Stimulated activated CD4-positive, alpha-beta T cell treated with anti-CD3 and anti-CD28 coated beads, Interleukin-2, amount 100 ng/mL, for 48 hours (primary cell): ENCODE measurements around the gene PRR12.

ENCODE experiments used
- DNase-seq, 2 donors: peaks; one replicate each; pipeline ENCODE4 v3.0.0-alpha.2; 2020

Gene PRR12, protein sequence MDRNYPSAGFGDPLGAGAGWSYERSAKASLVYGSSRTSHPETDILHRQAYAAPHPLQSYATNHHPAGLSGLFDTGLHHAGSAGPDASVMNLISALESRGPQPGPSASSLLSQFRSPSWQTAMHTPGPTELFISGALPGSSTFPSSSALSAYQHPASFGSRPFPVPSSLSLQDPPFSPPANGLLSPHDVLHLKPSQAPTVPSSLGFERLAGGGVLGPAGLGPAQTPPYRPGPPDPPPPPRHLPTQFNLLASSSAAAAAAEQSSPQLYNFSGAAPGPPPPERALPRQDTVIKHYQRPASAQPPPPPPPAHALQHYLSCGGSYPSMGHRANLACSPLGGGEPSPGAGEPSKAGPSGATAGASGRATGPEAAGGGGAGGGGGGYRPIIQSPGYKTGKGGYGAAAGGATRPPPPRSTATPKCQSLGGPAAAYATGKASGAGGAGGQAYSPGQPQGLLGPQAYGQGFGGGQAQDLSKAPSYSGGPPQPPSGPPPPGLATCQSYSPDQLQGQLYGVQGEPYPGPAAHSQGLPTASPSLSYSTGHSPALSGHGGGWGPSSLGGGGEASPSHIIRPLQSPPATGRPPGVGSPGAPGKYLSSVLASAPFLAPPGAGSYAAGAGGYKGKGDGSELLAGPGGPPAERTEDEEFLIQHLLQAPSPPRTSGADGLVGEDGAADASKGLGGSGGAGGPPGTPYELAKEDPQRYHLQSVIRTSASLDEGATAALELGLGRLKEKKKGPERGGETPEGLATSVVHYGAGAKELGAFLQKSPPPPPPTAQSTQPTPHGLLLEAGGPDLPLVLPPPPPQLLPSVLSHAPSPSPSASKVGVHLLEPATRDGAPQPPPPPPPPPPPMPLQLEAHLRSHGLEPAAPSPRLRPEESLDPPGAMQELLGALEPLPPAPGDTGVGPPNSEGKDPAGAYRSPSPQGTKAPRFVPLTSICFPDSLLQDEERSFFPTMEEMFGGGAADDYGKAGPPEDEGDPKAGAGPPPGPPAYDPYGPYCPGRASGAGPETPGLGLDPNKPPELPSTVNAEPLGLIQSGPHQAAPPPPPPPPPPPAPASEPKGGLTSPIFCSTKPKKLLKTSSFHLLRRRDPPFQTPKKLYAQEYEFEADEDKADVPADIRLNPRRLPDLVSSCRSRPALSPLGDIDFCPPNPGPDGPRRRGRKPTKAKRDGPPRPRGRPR (N-terminal part only)

DNA sequence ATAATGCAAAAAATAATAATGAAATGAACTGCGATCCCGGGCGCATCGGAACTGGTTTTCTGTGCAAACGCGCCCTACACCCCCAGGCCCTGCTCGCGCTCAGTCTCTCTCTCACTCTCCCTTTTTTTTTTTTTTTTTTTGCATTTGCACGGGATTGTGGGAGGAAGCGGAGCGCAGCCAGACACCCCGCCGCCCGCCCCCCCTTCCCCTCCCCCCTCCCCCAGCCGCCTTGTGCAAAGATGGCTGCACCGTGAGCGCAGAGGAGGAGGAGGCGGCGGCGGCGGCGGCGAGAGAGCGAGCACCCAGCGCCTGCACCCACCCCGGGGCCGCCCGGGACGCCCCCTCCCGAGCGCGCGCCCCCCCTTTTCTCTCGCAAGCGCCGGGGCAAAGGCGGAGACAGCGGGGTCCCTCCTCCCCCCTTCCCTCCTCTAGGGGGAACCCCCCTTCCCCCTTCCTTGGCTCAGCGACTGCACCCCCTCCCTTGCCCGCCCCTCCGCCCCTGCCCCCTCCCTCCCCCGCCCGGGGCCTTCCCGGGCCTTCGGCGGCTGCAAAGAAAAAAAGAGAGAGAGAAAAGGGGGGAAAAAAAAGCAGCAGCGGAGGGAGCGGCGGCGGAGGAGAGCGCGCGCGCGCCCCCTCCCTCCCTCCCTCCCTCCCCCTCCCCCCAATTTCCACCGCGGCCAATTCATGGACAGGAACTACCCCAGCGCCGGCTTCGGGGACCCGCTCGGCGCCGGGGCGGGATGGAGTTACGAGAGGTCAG, at the start of gene PRR12:
Gene PRR12, plus strand, starts transcription at position 212 of the 760 bp plus-strand sequence. Its CDS starts 473 bp downstream, at position 685.
- DNase-seq = peak in 1 of 2 donors; percentile 46

DNA sequence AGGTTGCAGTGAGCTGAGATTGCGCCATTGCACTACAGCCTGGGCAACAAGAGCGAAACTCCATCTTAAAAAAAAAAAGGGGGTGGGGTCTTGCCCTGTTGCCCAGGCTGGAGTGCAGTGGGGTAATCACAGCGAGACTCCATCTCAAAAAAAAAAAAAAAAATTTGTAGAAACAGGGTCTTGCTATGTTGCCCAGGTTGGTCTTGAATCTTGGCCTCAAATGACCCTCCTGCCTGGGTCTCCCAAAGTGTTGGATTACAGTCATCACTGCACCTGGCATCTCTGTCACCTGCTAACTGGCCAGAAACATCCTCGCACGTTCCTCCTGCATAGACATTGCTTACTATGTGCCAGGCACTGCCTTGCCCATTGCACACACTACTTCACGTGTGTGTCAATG, 49.1 kb upstream of the PRR12 start:
- DNase-seq = no peak

DNA sequence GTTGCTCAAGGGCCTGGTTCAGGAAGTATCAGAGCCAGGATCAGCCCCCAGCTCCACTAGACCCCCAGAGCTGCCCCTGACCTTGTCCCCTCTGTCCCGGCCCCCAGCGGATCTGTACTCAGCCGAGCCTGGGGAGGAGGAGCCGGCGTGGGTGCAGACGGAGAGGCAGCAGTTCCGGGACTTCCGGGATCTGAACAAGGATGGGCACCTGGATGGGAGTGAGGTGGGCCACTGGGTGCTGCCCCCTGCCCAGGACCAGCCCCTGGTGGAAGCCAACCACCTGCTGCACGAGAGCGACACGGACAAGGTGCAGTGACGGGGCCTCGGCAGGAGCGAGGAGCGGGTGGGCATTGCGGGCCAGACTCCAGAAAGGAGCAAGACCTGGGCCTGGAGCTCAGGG, 48.5 kb upstream of the PRR12 start:
- no peak for DNase-seq

DNA sequence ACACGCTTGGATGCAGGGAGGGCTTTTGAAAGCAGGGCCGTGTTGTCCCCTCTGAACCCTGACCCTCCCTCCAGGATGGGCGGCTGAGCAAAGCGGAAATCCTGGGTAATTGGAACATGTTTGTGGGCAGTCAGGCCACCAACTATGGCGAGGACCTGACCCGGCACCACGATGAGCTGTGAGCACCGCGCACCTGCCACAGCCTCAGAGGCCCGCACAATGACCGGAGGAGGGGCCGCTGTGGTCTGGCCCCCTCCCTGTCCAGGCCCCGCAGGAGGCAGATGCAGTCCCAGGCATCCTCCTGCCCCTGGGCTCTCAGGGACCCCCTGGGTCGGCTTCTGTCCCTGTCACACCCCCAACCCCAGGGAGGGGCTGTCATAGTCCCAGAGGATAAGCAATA, 48.0 kb upstream of the PRR12 start:
- no peak for DNase-seq

DNA sequence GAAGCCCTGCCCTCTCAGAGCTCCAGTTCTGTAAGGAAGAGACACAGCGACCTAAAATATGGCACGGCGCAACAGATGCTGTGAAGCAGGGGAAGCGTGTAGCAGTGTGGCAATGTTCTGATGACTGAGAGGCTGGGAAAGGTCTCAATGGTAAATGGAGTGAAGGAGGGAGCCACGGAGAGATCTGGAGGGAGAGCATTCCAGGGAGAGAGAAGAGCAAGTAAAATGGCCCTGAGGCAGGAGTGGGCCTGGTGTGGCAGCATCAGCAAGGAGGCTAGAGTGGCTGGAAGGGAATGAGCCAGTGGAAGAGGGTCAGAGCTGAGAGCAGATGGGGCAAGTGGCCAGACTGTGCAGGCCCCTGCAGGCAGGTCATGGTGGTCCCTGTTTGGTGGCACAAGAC, 46.8 kb upstream of the PRR12 start:
- no peak for DNase-seq

DNA sequence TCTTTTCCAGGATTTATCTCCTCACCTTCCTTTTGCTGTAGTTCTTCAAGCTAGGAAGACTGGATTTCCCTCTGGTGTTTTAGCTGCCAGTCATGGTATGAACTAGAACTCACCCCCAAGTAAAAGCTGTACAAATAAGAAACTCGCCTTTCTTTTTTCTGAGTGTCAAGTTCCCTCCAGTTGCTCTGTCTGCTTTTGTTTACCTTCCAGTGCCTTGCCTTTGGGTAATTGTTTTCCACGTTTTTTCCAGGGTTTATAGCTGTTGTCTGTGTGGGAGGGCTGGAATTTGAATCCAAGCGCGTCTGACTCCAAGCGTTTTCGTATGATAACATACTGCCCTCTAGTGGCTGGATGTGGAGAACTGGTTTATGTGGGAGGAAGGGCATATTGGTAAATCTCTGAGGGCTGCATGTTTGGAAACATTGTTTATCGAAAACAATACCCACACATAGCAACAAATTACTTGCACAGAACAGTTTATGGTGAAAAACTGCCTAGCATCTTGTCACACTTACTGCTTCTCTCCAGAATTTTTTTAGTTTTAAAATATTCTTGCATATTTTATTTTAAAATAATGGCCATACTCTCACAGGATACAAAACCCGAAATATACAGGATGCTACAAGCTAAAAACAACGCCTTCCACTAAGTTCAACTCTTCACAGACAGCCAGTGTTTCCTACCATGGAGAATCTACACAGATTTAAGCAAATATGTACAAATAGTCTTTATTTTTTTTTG, 44.0 kb upstream of the PRR12 start:
- DNase-seq = peak in 1 of 2 donors; percentile 67

DNA sequence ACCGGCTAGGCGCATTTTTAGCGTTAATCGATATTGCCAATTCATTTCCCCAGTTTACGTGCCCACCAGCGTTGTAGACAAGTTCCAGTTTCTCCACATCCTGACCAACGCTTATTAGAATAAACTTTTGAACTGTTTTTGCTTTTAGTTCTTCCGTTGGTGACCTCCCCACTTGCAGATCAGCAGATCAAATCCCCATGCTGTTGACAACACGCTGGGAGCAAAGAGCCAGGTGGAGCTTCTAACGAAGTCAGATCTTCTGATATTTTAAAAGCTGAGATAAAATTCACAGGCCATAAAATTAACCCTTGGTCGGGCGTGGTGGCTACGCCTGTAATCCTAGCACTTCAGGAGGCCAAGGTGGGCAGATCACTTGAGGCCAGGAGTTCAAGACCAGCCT, 41.9 kb upstream of the PRR12 start:
- no peak for DNase-seq

DNA sequence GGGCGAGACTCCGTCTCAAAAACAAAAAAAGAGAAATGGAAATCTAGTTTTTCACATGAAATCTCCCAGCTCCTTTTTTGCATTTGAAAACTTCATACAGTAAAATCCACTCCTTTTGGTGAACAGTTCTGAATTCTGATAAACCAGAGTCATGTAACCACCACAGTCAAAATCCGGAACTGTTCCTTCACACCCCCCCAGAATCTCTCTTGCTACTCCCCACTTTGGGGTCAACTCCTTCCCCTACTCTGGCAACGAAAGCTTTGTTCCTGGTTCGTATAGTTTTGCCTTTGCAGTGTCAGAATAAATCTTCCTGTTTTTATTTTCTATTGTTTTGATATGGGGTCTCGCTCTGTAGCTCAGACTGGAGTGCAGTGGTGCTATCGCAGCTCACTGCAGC, 39.5 kb upstream of the PRR12 start:
- no peak for DNase-seq

DNA sequence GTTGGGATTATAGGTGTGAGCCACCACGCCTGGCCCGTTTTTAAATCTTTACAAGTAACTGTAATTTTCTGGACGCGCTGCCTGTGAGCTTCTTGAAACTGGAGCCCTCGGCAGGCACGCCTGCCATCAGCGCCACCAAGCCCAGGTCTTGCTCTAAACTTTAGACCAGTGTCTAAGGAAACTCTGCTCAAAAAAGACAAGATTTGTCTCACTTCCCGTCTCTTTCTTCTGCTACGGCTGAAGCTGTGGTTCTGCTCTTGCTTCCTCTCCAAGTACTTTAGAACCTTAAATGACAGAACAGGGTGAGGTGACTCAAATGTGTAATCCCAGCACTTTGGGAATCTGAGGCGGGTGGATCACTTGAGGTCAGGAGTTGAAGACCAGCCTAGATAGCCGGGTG, 38.2 kb upstream of the PRR12 start:
- no peak for DNase-seq

DNA sequence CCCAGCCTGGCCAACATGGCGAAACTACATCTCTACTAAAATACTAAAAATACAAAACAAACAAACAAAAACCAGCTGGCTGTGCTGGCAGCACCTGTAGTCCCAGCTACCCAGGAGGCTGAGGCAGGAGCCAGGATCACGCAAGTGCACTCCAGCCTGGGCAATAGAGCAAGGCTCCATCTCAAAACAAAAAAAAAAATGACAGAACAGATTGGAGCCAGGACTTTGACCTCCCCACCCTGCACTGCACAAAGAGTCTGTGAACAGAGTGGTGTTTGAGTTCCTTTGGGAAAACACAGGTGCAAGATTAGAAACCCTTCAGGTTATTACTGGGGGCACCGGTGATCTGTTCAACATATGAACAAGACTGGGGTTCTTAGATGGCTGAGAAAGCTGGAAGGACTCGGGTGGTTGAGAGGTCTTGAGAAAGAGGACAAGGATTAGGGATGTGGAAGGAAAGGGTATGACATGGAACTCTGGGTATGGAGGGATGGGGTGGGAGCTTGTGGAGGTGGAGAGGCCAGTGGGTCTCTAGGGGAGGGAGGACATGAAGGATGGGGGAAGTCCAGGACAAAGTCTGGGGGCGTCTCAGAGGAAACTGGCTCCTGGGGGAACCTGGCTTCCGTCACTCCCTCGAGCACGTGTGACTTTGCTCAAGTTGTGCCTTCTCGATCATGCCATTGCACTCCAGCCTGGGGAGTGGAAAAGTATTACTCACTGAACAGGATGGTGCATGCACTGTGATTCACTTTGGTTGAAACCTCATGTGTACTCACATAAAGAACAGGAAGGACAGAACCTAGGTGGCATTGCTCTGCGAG, 37.3 kb upstream of the PRR12 start:
- peak in 1 of 2 donors; percentile 52 for DNase-seq

DNA sequence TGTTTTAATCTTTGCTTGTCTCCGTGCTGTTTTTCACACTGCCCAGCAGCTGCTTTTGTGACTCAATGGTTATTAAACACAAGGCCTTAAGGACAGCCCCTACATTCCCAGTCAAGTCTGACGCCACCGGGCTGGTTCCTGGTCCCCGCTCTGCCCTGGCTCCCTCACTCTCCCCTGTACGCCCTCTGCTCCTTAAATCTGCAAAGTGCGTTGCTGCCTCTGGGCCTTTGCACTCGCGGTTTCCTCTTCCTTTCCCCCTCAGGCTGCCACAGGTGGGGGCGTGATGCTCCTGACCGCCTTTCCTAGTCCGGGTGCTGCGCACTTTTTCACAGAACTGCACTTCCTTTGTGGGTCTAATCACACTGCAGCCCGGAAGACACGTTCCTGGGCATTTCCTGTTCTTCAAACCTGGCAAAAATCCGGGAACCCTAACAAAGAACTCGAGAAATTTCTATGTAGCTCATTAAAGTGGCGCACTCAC, 36.2 kb upstream of the PRR12 start:
- DNase-seq = no peak

DNA sequence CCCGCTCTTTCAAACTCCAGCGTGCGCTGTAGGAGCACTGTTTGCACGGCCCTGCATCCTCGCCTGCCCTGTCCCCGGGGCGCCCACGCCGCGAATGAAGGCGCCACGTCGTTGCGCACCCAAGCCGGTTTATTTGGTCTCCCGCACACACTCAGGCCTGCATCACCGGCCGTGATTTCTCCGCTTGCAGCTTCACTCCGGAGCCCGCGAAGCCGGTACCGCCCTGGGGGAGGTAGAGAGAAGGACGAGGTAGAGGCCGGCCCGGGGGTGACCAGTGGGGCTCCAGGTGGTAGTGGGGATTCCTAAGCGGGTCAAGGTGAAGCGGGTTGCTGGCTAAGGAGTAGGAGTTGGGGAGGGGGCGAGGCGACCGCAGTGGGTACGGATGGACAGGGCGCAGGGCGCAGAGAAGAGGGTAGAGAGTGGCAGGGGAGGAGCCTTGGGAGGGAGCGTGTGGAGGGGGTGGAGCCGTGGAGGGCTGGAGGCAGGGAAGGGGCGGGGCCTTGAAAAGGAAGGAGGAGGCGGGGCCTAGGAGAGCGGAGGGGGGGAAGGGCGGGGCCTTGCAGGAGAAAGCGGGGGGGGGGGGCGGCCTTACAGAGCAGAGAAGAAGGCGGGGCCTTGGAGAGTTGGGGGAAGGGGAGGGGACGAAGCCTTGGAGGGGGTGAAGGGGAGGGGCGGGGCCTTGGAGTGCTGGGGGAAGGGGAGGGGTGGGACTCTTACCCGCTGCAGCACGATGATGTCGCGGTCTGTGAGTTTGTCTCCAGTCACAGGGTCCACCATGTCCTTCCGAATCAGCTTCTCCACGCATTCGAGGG, 35.2 kb upstream of the PRR12 start:
- peak in 1 of 2 donors; percentile 73 for DNase-seq

DNA sequence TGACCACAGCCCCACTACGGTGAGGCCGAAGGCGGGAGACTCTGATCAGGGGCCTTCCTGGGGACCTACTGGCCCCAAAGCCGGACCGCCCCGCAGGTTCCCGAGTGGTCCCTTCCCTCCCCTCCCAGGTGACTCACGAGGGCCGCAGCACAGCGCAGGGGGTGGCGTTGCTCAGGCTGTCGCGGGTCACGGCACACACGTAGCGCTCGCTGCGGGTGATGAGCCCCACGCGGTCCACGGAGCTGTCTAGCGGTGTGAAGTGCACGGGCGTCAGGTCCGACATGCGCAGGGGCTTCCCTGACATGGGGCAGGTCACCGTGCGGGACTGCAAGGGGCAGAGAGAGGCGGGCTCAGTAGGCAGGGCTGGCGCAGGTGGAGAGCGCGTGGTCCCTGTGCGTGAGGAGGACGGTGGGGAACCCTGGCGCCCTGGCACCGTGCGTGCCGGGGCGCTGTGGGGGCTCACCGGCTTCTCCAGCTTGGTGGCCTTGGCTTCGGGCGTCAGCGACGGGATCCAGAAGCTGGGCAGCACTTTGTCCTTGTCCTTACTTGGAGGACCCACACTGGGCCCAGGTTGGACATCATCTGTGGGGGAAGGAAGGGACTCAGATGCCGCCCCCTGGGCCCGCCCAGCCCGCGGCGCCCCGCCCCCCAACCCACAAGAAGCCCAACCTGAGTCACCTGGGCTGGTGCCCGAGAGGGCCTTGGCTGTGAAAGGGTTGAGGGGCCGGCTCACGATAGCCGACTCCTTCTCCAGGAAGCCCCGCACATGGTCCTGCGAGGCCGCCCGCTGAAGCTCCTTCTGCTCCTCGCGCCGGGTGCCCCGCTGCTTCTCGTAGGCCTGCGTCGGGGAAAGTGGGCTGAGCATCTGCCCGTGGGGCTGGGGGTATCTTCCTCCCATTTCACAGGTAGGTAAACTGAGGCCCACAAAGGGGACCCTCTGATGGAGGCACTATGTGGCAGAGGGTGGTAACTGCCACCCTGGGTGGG, 34.3 kb upstream of the PRR12 start:
- DNase-seq = no peak

DNA sequence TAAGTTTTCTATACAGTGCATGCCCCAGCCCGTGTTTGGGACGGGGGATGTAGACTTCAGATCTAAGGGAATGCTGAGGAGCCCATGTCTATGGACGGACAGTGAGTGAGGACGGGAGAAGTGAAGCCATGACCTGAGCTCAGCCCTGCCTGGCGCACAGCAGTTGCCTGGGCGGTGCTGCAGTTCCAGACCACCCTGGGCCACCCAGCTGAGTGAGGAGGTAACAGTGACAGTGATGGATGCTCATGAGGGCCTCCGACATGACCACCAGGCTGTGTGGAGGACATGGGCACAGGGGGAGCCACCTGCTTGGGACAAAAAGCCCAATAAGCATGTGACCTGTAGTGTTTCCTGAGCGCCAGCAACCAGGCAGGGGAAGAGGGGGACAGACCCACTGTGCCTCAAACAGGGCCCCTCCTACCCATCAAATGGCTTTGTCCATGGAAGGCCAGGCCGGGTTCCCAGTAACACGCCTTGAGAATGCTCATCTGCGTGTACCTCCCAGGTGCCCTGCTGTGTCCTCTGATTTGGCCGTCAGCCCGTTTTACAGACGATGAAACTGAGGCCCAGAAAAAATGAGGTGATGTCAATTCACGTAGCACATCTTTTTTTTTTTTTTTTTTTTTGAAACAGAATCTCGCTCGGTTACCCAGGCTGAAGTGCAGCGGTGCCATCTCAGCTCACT, 33.2 kb upstream of the PRR12 start:
- DNase-seq = no peak

DNA sequence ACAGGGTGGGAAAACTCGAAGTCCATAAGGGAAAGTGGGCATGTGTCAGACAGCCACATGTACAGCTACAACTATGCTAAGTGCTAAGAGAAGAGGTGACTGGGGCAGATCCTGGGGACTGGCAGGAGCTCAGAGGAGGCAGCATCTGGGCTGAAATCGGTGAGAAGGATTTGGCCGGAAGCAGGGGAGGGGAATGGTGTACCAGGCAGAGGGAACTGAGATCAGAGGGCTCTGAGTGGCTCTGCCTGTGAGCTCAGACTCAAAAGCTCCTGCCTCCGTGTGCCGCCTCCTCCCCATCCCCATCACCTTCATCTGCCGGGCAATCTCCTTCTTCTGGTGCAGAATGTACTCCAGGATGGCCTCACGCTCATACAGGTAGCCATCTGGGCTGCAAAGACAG, 32.4 kb upstream of the PRR12 start:
- no peak for DNase-seq

DNA sequence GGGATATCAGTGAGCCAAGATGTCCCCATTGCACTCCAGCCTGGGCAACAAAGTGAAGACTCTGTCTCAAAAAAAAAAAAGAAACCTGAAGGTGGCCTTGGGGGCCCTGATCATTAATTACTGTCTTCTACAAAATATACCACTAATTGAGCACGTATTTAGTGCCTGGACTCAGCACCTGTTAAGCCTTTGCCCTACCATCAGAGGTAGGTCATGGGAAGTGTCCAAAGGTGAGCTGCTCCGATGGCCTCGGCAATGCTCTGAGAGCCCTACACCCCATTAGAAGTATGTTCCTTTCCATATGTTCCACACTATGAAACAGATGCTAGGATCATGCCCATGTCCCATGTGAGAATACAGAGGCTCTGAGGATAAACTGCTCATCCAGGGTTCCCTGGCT, 31.5 kb upstream of the PRR12 start:
- no peak for DNase-seq

DNA sequence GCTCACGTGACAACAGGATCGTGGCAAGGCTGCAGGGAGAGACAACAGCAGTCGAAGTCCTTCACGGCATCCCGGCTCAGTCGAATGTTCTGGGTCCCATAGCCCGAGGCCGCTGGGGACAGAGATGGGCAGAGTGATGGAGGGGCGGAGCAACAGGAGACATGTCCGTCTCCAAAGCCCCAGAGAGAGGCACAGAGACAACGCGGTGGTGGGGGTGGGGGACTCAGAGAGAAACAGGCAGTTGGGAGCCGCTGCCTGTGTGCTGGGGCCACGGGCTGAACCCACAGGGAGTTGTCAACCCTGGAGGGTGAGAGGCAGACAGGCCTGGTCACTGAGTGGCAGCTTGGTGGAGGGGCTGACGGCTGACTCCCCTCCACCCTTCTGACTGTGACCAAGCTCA, 31.1 kb upstream of the PRR12 start:
- DNase-seq = no peak

DNA sequence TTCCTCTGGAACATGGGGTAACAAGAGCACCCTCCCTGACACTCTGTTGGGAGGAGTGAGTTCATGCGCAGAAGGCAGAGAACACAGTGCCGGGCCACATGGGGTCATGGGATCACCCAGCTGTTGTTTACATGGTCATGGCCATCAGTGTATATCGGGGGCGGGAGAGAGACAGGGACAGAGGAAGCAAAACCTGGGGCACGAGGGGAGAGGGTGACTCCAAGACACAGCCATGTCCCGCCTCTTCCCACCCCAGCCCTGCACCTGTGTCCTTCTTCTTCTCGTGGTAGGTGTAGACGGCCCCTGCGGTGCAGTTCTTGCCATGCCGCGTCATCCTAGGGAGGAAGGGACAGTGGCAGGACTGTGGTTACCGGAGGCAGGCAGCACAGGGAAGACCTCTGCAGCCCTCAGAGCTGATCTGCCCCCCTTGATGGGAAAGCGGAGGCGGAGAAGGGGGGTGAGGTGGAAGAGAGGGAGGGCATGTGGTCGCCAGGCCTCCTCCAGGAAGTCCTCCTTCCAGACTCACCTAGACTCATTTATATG, 30.6 kb upstream of the PRR12 start:
- no peak for DNase-seq
